ENCODE results near the gene CORIN. TPM values are rescaled to one million over a fixed set of nuclear protein-coding genes. Genes with fewer than 3 reads are reported as not detected.
"Not testable (repeated sequence)": the region's sequence is repeated elsewhere in the genome, so short reads cannot be mapped to it uniquely, and the experiment has no call there.

The CORIN gene
- polyA plus RNA-seq, 2 donors: 0.09 to 0.28 TPM

DNA sequence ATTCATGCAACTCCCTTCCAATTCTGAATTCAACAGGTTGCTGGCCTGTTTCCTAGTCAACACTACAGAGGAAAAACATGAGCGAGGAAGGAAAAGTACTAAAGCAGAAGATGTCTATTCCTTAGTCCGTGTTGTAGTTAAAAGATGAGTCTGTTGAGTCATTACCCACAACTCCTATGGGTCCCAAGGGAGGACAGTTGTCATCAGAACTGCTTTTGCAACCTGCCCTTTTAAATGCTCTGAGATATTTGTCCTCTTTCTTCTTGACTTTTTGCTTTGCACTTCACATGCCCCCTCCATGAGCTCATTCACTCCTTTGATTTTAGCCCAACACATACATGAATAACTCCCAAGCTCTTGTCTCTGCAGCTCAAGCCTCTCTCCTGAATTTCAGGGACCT, 119.2 kb downstream of the CORIN start:
- WGBS, 2 donors: 82 to 90% methylated on average over 2 of the region's 2 CpGs
- Histone ChIP-seq H3K4me1 (ENCODE audit: control insufficient read depth in 2 of 2, insufficient read depth in 2 of 2, low read length in 1 of 2) (no peaks in the 10 kb centered on the region), H3K9me3 (ENCODE audit: control insufficient read depth in 2 of 2, insufficient read depth in 1 of 2, low read depth in 1 of 2, low read length in 1 of 2) (no peaks in the 10 kb centered on the region), H3K36me3 (ENCODE audit: control insufficient read depth in 2 of 2, insufficient read depth in 2 of 2, low read length in 1 of 2) (no peaks in the 10 kb centered on the region), H3K27ac (ENCODE audit: low read depth in 2 of 2, low read length in 1 of 2) (no peak overlapping the region), H3K4me3 (ENCODE audit: low read depth in 1 of 2, low read length in 2 of 2) (no peak overlapping the region), H3K27me3 (ENCODE audit: control insufficient read depth in 1 of 2, insufficient read depth in 2 of 2, low read length in 2 of 2) (no peaks in the 10 kb centered on the region)

DNA sequence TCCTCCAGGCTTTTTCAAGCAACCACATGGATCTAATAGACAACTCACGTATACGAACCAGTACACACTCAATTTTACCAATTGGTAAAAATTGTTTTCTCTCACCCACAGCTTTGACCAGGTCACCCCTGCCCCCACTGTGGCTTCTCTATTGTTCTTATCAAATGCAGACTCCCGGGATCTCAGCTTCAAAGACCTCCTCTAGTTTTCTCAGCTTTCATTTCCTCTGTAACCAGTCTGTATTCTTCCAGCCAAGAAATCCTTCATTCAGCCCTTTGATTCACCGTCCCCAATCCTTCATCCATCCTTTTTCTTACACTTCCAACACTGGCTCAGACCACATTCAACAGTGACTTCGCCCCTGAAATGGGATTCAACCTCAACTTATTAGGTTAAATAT, 120.7 kb downstream of the CORIN start:
- Histone ChIP-seq H3K27ac (ENCODE audit: low read depth in 2 of 2, low read length in 1 of 2) (no peak overlapping the region), H3K4me3 (ENCODE audit: low read depth in 1 of 2, low read length in 2 of 2) (no peak overlapping the region), H3K9me3 (ENCODE audit: control insufficient read depth in 2 of 2, insufficient read depth in 1 of 2, low read depth in 1 of 2, low read length in 1 of 2) (no peaks in the 10 kb centered on the region), H3K4me1 (ENCODE audit: control insufficient read depth in 2 of 2, insufficient read depth in 2 of 2, low read length in 1 of 2) (no peaks in the 10 kb centered on the region), H3K36me3 (ENCODE audit: control insufficient read depth in 2 of 2, insufficient read depth in 2 of 2, low read length in 1 of 2) (no peaks in the 10 kb centered on the region), H3K27me3 (ENCODE audit: control insufficient read depth in 1 of 2, insufficient read depth in 2 of 2, low read length in 2 of 2) (no peaks in the 10 kb centered on the region)
- 71 to 78% methylated on average over 5 of the region's 5 CpGs for WGBS, 2 donors

DNA sequence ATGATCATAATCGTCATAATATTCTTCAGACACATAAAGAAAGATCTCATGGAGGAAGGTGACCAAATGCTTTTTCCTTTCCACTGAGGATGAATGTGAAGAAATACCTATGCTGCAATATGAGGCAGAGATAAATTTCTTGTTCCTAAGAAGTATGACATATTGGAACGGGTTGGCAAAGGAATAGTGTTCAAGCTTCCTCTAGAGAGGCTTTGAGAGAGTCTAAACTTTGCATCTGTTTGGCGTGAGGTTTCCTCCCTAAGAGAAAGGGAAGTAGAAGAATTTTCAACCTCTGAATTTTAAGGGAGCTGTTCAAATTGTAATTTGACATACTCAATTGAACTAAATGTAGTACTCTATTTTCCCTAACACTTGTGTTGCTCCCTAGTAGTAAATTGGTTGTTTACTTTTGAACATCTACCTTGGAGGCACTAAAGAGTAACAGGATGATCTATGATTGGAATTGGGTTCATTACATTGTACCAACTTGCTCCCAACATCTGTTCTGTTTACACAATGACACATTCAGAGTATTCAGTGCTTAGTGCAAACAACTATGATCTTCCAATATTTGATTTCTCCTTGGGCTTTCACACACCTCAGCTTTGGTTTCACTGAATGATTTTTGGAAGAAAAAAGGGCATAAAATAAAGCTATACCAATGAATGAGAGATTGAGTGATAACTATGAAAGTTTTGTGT, 122.0 kb downstream of the CORIN start:
- H3K4me3 ChIP-seq (ENCODE audit: low read depth in 1 of 2, low read length in 2 of 2): no peak overlapping the region
- 41 to 48% methylated on average over 3 of the region's 3 CpGs for WGBS, 2 donors
- no peaks in the 10 kb centered on the region for H3K9me3 ChIP-seq (ENCODE audit: control insufficient read depth in 2 of 2, insufficient read depth in 1 of 2, low read depth in 1 of 2, low read length in 1 of 2)
- H3K27ac ChIP-seq (ENCODE audit: low read depth in 2 of 2, low read length in 1 of 2): no peak overlapping the region
- no peaks in the 10 kb centered on the region for H3K27me3 ChIP-seq (ENCODE audit: control insufficient read depth in 1 of 2, insufficient read depth in 2 of 2, low read length in 2 of 2)
- no peaks in the 10 kb centered on the region for H3K36me3 ChIP-seq (ENCODE audit: control insufficient read depth in 2 of 2, insufficient read depth in 2 of 2, low read length in 1 of 2)
- H3K4me1 ChIP-seq (ENCODE audit: control insufficient read depth in 2 of 2, insufficient read depth in 2 of 2, low read length in 1 of 2): no peaks in the 10 kb centered on the region

DNA sequence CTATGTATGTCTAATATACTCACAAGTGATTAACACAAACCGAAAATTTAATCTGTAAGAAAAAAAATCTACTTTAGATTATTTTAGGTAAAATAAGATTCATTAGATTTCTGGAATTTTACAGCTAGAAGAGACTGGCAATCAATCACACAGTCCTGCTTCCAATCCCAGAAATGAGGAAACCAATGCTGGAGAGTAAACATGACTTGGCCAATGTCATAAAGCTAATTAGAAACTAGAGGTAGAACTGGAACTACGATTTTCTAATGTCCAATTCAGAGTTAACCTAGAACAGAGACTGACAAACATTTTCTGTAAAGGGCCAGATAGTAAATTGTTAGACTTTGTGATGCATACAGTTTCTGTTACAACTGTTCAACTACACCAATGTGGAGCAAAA, 123.6 kb downstream of the CORIN start:
- Histone ChIP-seq H3K4me3 (ENCODE audit: low read depth in 1 of 2, low read length in 2 of 2) (no peak overlapping the region), H3K36me3 (ENCODE audit: control insufficient read depth in 2 of 2, insufficient read depth in 2 of 2, low read length in 1 of 2) (no peaks in the 10 kb centered on the region), H3K27me3 (ENCODE audit: control insufficient read depth in 1 of 2, insufficient read depth in 2 of 2, low read length in 2 of 2) (no peaks in the 10 kb centered on the region), H3K4me1 (ENCODE audit: control insufficient read depth in 2 of 2, insufficient read depth in 2 of 2, low read length in 1 of 2) (no peaks in the 10 kb centered on the region), H3K9me3 (ENCODE audit: control insufficient read depth in 2 of 2, insufficient read depth in 1 of 2, low read depth in 1 of 2, low read length in 1 of 2) (no peaks in the 10 kb centered on the region), H3K27ac (ENCODE audit: low read depth in 2 of 2, low read length in 1 of 2) (no peak overlapping the region)
- 61 to 71% methylated on average over 2 of the region's 2 CpGs for WGBS, 2 donors

DNA sequence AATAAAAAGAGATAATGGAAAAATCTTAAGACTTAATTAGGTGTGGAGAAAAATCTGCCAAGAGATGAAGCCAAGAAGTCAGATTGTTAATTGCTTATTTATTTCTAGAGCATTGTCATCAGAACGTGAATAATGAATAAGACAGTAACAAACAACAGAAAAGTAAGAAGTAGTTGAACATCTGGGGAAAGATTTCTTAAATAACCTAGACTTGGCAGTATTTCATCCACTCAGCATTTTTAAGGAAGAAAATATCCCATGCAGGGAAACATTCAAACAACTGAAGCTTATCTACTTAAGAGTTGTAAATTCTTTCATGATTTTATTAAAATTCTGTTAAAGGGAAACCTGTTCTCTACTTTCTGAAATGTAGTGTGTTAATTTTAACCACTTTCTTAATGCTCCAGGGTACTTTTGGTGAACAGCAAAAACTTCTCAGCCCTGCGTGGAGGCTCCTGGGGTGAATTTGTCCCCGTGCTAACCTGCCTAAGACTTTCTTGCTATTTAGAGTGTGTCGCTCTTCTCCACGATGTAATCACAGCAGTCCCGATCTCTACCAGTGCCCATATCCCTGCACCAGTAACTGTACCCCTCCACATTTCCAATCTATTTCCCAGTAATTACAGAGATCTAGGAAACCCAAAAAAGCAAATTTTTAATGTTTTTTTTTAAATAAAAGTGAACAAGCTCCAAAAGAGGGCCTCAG, 124.6 kb downstream of the CORIN start:
- Histone ChIP-seq H3K4me1 (ENCODE audit: control insufficient read depth in 2 of 2, insufficient read depth in 2 of 2, low read length in 1 of 2) (no peaks in the 10 kb centered on the region), H3K36me3 (ENCODE audit: control insufficient read depth in 2 of 2, insufficient read depth in 2 of 2, low read length in 1 of 2) (no peaks in the 10 kb centered on the region)
- 69 to 74% methylated on average over 6 of the region's 6 CpGs for WGBS, 2 donors

DNA sequence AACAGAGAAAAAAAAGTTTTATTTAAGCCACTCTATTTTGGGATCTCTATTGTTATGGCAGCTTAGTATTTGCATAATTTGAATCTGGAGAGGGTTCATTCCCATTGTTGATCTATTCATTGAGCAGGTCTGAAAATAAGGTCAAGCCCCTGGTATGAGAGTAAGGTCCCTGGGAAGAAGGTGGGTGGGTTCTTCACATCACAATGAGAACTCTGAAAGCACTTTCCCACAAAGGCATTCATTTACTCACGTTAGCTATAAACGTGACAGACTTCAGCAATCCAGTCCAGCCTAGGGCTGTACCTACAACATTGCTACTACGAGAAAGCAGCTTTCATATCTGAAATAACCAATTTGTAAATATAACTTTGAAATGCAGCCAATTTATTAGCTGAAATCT, 126.2 kb downstream of the CORIN start:
- Histone ChIP-seq H3K4me3 (ENCODE audit: low read depth in 1 of 2, low read length in 2 of 2) (no peak overlapping the region), H3K36me3 (ENCODE audit: control insufficient read depth in 2 of 2, insufficient read depth in 2 of 2, low read length in 1 of 2) (no peaks in the 10 kb centered on the region), H3K27ac (ENCODE audit: low read depth in 2 of 2, low read length in 1 of 2) (no peak overlapping the region), H3K27me3 (ENCODE audit: control insufficient read depth in 1 of 2, insufficient read depth in 2 of 2, low read length in 2 of 2) (no peaks in the 10 kb centered on the region), H3K9me3 (ENCODE audit: control insufficient read depth in 2 of 2, insufficient read depth in 1 of 2, low read depth in 1 of 2, low read length in 1 of 2) (no peaks in the 10 kb centered on the region), H3K4me1 (ENCODE audit: control insufficient read depth in 2 of 2, insufficient read depth in 2 of 2, low read length in 1 of 2) (no peaks in the 10 kb centered on the region)
- 39 to 51% methylated on average over 3 of the region's 3 CpGs for WGBS, 2 donors

More for the DNA sequence above, 124.6 kb downstream of the CORIN start:
- Histone ChIP-seq H3K9me3 (ENCODE audit: control insufficient read depth in 2 of 2, insufficient read depth in 1 of 2, low read depth in 1 of 2, low read length in 1 of 2) (no peaks in the 10 kb centered on the region), H3K27me3 (ENCODE audit: control insufficient read depth in 1 of 2, insufficient read depth in 2 of 2, low read length in 2 of 2) (no peaks in the 10 kb centered on the region), H3K27ac (ENCODE audit: low read depth in 2 of 2, low read length in 1 of 2) (no peak overlapping the region), H3K4me3 (ENCODE audit: low read depth in 1 of 2, low read length in 2 of 2) (no peak overlapping the region)

DNA sequence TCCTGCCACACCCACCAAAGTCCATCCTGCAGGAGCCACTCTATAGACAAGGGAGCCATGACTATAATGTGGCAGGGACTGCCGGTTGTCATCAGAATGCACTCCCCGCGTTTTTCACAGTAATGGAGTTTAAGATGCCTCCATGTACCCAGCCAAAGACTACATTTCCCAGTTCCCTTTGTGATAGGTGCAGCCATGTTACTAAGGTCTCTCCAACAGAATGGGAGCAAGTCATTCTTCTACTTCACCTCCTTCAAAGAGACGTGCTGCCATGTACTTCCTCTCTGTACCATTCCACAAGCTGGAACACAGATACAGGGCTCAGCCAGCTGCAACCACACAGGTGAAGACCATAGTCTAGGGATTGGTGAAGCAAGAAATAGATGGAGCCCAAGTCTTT, 126.7 kb downstream of the CORIN start:
- Histone ChIP-seq H3K4me1 (ENCODE audit: control insufficient read depth in 2 of 2, insufficient read depth in 2 of 2, low read length in 1 of 2) (no peaks in the 10 kb centered on the region), H3K36me3 (ENCODE audit: control insufficient read depth in 2 of 2, insufficient read depth in 2 of 2, low read length in 1 of 2) (no peaks in the 10 kb centered on the region), H3K27ac (ENCODE audit: low read depth in 2 of 2, low read length in 1 of 2) (no peak overlapping the region), H3K9me3 (ENCODE audit: control insufficient read depth in 2 of 2, insufficient read depth in 1 of 2, low read depth in 1 of 2, low read length in 1 of 2) (no peaks in the 10 kb centered on the region), H3K4me3 (ENCODE audit: low read depth in 1 of 2, low read length in 2 of 2) (no peak overlapping the region), H3K27me3 (ENCODE audit: control insufficient read depth in 1 of 2, insufficient read depth in 2 of 2, low read length in 2 of 2) (no peaks in the 10 kb centered on the region)
- WGBS, 2 donors: 89 to 90% methylated on average over 4 of the region's 4 CpGs

- H3K27me3 ChIP-seq (ENCODE audit: control insufficient read depth in 1 of 2, insufficient read depth in 2 of 2, low read length in 2 of 2): not testable (repeated sequence)
Measured at GRCh38 chr4:47706352-47706751, 131.5 kb downstream of the CORIN start.

DNA sequence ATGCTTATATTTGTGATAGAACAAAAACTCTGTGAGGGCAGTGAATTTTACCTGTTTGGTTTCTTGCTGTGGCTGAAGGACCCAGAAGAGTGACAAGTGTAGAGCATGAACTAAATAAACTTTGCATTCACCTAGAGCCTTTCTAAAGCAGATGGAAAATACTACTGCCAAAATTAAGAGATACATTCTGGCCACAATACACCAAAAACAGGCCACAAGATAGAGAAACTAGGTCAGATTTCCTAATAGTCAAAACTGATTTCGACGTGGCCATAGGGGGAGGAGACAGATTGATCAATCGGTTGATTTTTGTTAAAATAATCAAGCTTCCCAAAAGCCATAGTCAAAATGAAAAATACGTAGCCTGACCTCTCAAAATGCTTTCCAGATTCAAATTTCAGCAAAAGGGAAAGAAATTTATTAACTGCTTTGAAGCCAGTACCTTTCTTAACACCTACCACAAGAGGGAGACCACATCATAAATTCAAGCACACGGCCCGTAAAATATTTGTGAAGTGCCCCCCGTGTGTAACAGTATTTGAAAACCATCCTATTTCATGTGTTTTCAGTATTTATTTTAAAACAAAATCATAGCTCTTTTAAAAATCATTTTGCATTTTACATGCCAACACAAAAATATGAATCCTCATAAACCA, 132.4 kb downstream of the CORIN start:
- Histone ChIP-seq H3K36me3 (ENCODE audit: control insufficient read depth in 2 of 2, insufficient read depth in 2 of 2, low read length in 1 of 2) (no peaks in the 10 kb centered on the region), H3K27ac (ENCODE audit: low read depth in 2 of 2, low read length in 1 of 2) (no peak overlapping the region), H3K27me3 (ENCODE audit: control insufficient read depth in 1 of 2, insufficient read depth in 2 of 2, low read length in 2 of 2) (no peaks in the 10 kb centered on the region), H3K4me1 (ENCODE audit: control insufficient read depth in 2 of 2, insufficient read depth in 2 of 2, low read length in 1 of 2) (no peaks in the 10 kb centered on the region), H3K9me3 (ENCODE audit: control insufficient read depth in 2 of 2, insufficient read depth in 1 of 2, low read depth in 1 of 2, low read length in 1 of 2) (no peaks in the 10 kb centered on the region), H3K4me3 (ENCODE audit: low read depth in 1 of 2, low read length in 2 of 2) (no peak overlapping the region)
- WGBS, 2 donors: 43 to 45% methylated on average over 7 of the region's 7 CpGs

More at GRCh38 chr4:47706352-47706751, 131.5 kb downstream of the CORIN start:
- not testable (repeated sequence) for H3K36me3 ChIP-seq (ENCODE audit: control insufficient read depth in 2 of 2, insufficient read depth in 2 of 2, low read length in 1 of 2); H3K4me1 ChIP-seq (ENCODE audit: control insufficient read depth in 2 of 2, insufficient read depth in 2 of 2, low read length in 1 of 2); H3K27ac ChIP-seq (ENCODE audit: low read depth in 2 of 2, low read length in 1 of 2); H3K4me3 ChIP-seq (ENCODE audit: low read depth in 1 of 2, low read length in 2 of 2); H3K9me3 ChIP-seq (ENCODE audit: control insufficient read depth in 2 of 2, insufficient read depth in 1 of 2, low read depth in 1 of 2, low read length in 1 of 2)
- 96% methylated on average over 18 of the region's 18 CpGs for WGBS, 2 donors

All from esophagus (tissue), 2 donors.